GM13977 (cell line): ENCODE measurements around the gene ESPN.

Experiments
- DNase-seq: peaks from one replicate; pipeline ENCODE4 v3.0.0; 2012; ENCODE audit warnings: low spot score
- CTCF ChIP-seq: IDR thresholded peaks from 2 replicates; pipeline ENCODE4 v1.5.1; 2012; ENCODE audit warnings: mild to moderate bottlenecking, control low read depth; ENCODE audit not compliant: insufficient read depth; ENCODE audit errors: extremely low read depth, missing control alignments
- in situ Hi-C: fragments of 300-500 bp; cut with MboI; formaldehyde crosslinking; loops from one replicate; pipeline ENCODE4 v1.12.0; 2022; ENCODE audit warnings: low sequenced_read_pairs, low pct_unique_long_range_greater_than_20kb, mixed read lengths, inconsistent platforms; ENCODE audit not compliant: unreplicated experiment

The ESPN gene

GRCh38 chr1:6460301-6461050, 35.9 kb downstream of the ESPN start:
- in situ Hi-C loops, result no loop called here
- no peak for TF ChIP-seq CTCF
- DNase-seq, result peak; percentile 86

GRCh38 chr1:6461051-6461530, 36.5 kb downstream of the ESPN start:
- TF ChIP-seq CTCF, result no peak
- DNase-seq, result no peak
- in situ Hi-C loops, result no loop called here

- no peak for DNase-seq
- in situ Hi-C loops, result no loop called here
- TF ChIP-seq CTCF, result no peak
Observed at GRCh38 chr1:6461538-6462411, 37.2 kb downstream of the ESPN start.

GRCh38 chr1:6462412-6463119, 38.0 kb downstream of the ESPN start:
- in situ Hi-C loops, result no loop called here
- DNase-seq, result no peak
- no peak for TF ChIP-seq CTCF

- in situ Hi-C loops, result no loop called here
- DNase-seq, result no peak
- no peak for TF ChIP-seq CTCF
Observed at GRCh38 chr1:6463120-6463412, 38.5 kb downstream of the ESPN start.

- in situ Hi-C loops, result no loop called here
- TF ChIP-seq CTCF, result no peak
- DNase-seq, result no peak
Observed at GRCh38 chr1:6464514-6464836, 39.9 kb downstream of the ESPN start.
